ENCODE measurements around the gene HAUS7. TPM values are rescaled to one million over a fixed set of nuclear protein-coding genes. Genes with fewer than 3 reads are reported as not detected.
"Not testable (repeated sequence)": the region's sequence is repeated elsewhere in the genome, so short reads cannot be mapped to it uniquely, and the experiment has no call there.

The HAUS7 gene
- total and polyA plus RNA-seq, 7 donors, result 8.3 to 18.5 (median 13.1) TPM

- no peak overlapping the region for H3K27ac ChIP-seq
- no peak for DNase-seq
- peaks cover 0 to 7% (median 0%) of the 10 kb centered on the region in 3 donors for H3K27me3 ChIP-seq (ENCODE audit: insufficient read depth in 3 of 3, low read length in 2 of 3)
- intact Hi-C loops (cut with DNase I), result no loop called here
- 44 to 53% (median 52%) methylated on average over 5 of the region's 5 CpGs for WGBS, 3 donors
- H3K4me3 ChIP-seq, result no peak overlapping the region
- no peaks in the 10 kb centered on the region for H3K36me3 ChIP-seq (ENCODE audit: insufficient read depth in 1 of 2, low read depth in 1 of 2)
- no peaks in the 10 kb centered on the region for H3K9me3 ChIP-seq
- no peak for TF ChIP-seq CTCF (IDR thresholded peaks at IDR 0.05)
- no peaks in the 10 kb centered on the region for H3K4me1 ChIP-seq
- ATAC-seq, result no peak
Observed at GRCh38 chrX:153405426-153405825, 65.0 kb downstream of the HAUS7 start.

GRCh38 chrX:153404333-153404732 is 66.0 kb downstream of the HAUS7 start:
- H3K27me3 ChIP-seq (ENCODE audit: insufficient read depth in 3 of 3, low read length in 2 of 3); DNase-seq; H3K36me3 ChIP-seq (ENCODE audit: insufficient read depth in 1 of 2, low read depth in 1 of 2); H3K27ac ChIP-seq; H3K4me1 ChIP-seq; H3K4me3 ChIP-seq; H3K9me3 ChIP-seq; intact Hi-C loops (cut with DNase I); ATAC-seq: not testable (repeated sequence)
- 65 to 77% (median 72%) methylated on average over 5 of the region's 5 CpGs for WGBS, 3 donors

GRCh38 chrX:153401133-153401764 is 69.1 kb downstream of the HAUS7 start, which contains the start of gene PNMA6E:
Gene PNMA6E (minus strand): TSS chrX:153401350. CDS start chrX:153398849, 2,501 bp downstream.
- TF ChIP-seq CTCF (IDR thresholded peaks at IDR 0.05), result no peak
- Histone ChIP-seq H3K27ac (no peak within 1 kb of the TSS), H3K4me1 (no peaks in the 10 kb centered on the region), H3K36me3 (ENCODE audit: insufficient read depth in 1 of 2, low read depth in 1 of 2) (no peaks in the 10 kb centered on the region), H3K27me3 (ENCODE audit: insufficient read depth in 3 of 3, low read length in 2 of 3) (peaks cover 0 to 13% (median 0%) of the 10 kb centered on the region in 3 donors), H3K4me3 (no peak within 1 kb of the TSS), H3K9me3 (no peaks in the 10 kb centered on the region)
- DNase-seq (no peak), ATAC-seq (no peak)
- 89 to 90% (median 90%) methylated on average over 25 to 29 of the region's 29 CpGs for WGBS, 3 donors
- intact Hi-C loops (cut with DNase I), result no loop called here

- H3K36me3 ChIP-seq (ENCODE audit: insufficient read depth in 1 of 2, low read depth in 1 of 2), result no peaks in the 10 kb centered on the region
- WGBS, 3 donors, result 74 to 81% (median 77%) methylated on average over 18 to 59 of the region's 60 CpGs
- intact Hi-C loops (cut with DNase I), result no loop called here
- DNase-seq (peak in 1 of 2 donors; percentile 47), ATAC-seq (no peak)
- H3K9me3 ChIP-seq, result no peaks in the 10 kb centered on the region
- peaks cover 0 to 15% (median 0%) of the 10 kb centered on the region in 3 donors for H3K27me3 ChIP-seq (ENCODE audit: insufficient read depth in 3 of 3, low read length in 2 of 3)
- TF ChIP-seq CTCF (IDR thresholded peaks at IDR 0.05), result peak; percentile 43
- no peak overlapping the region for H3K27ac ChIP-seq
- no peaks in the 10 kb centered on the region for H3K4me1 ChIP-seq
- no peak overlapping the region for H3K4me3 ChIP-seq
Observed at GRCh38 chrX:153400146-153401132, 69.9 kb downstream of the HAUS7 start.
